ENCODE data around the gene TIMM50. TPM values are rescaled to one million over a fixed set of nuclear protein-coding genes. Genes with fewer than 3 reads are reported as not detected.
"Not testable (repeated sequence)": the region's sequence is repeated elsewhere in the genome, so short reads cannot be mapped to it uniquely, and the experiment has no call there.

TIMM50 gene
- total and polyA plus RNA-seq, 5 donors from 2014 or later, result 35.4 to 47.4 (median 40.8) TPM

DNA sequence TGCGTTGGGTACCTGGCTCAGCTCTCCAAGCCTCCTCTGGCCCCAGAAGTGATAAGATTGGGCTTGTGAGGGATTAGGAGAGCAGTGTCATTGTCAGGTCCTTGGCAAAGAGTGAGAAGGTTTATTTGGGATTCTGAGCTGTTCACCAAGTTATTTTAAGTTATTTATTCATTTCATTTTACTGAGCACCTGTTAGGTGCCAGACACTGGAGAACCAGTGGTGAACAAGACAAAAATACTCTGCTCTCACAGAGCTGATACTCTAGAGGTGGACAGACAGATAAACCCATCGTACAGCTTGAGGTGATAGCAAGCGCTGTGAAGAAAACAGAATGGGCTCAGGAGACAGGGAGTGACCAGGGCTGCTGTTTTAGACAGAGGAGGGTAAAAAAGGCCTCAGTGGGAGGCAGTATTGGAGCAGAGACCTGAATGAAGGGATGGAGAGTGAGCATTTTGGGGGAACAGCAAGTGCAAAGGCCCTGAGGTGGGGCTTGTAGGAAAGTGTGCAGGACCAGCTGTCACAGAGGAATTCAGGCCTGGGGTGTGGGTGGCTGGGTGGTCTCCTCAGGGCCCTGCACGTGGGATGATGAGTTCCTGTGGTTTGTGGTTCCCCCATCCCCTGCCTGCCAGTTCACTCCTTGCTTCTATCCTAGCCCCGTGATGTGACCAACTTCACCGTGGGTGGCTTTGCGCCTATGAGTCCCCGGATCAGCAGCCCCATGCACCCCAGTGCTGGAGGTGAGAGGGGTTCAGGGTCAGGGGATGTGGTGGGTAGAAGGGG is 8.7 kb upstream of the TIMM50 start:
- no peak for ATAC-seq (ENCODE audit: low read depth in 2 of 2)
- peaks cover 42% of the 10 kb centered on the region for H3K36me3 Mint-ChIP-seq
- H3K27me3 ChIP-seq (ENCODE audit: control insufficient read depth, insufficient read depth, low read length), result no peaks in the 10 kb centered on the region
- no peaks in the 10 kb centered on the region for H3K9me3 ChIP-seq (ENCODE audit: control insufficient read depth in 2 of 2, low read length in 2 of 2)
- no peaks in the 10 kb centered on the region for H3K4me1 ChIP-seq (ENCODE audit: control insufficient read depth, insufficient read depth, low read length, poor library complexity, severe bottlenecking)
- H3K9me3 Mint-ChIP-seq, result peaks cover 0 to 3% (median 0%) of the 10 kb centered on the region in 7 donors
- H3K4me3 ChIP-seq (ENCODE audit: low read depth, low read length), result no peak overlapping the region
- DNase-seq, result no peak
- no peaks in the 10 kb centered on the region for H3K27me3 Mint-ChIP-seq
- H3K4me3 Mint-ChIP-seq, result no peak overlapping the region
- H3K4me1 Mint-ChIP-seq, result peaks cover 0 to 4% (median 3%) of the 10 kb centered on the region in 4 donors
- H3K36me3 ChIP-seq (ENCODE audit: control insufficient read depth, insufficient read depth, low read length), result peaks cover 81% of the 10 kb centered on the region
- H3K27ac Mint-ChIP-seq, result peak overlapping the region in 1 of 3 donors; percentile 40
- H3K27ac ChIP-seq (ENCODE audit: insufficient read depth, low read length, poor library complexity, severe bottlenecking), result no peak overlapping the region

DNA sequence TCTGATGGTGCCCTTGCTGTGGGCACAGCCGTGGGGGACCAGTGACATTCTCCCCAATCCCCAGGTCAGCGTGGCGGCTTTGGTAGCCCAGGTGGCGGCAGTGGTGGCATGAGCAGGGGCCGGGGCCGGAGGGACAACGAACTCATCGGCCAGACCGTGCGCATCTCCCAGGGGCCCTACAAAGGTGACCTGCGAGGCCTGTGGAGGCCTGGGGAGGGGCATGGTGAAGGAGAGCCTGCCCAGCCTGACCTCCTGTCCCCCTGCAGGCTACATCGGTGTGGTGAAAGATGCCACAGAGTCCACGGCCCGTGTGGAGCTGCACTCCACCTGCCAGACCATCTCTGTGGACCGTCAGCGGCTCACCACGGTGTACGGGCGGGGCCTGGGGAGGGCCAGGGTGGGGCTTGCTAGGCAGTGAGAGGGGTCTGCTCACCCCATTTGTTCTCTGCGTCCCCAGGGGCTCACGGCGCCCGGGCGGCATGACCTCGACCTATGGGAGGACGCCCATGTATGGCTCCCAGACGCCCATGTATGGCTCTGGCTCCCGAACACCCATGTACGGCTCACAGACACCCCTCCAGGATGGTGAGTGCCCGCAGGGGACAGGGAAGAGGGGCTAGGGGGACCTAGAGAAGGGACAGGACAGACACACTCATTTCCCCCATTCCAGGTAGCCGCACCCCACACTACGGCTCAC is 7.7 kb upstream of the TIMM50 start:
- Histone ChIP-seq H3K9me3 (ENCODE audit: control insufficient read depth in 2 of 2, low read length in 2 of 2) (no peaks in the 10 kb centered on the region), H3K36me3 (ENCODE audit: control insufficient read depth, insufficient read depth, low read length) (peaks cover 72% of the 10 kb centered on the region), H3K27ac (ENCODE audit: insufficient read depth, low read length, poor library complexity, severe bottlenecking) (no peak overlapping the region), H3K27me3 (ENCODE audit: control insufficient read depth, insufficient read depth, low read length) (no peaks in the 10 kb centered on the region), H3K4me3 (ENCODE audit: low read depth, low read length) (no peak overlapping the region), H3K4me1 (ENCODE audit: control insufficient read depth, insufficient read depth, low read length, poor library complexity, severe bottlenecking) (no peaks in the 10 kb centered on the region)
- Mint-ChIP-seq H3K27me3 (no peaks in the 10 kb centered on the region), H3K27ac (no peak overlapping the region), H3K4me1 (peaks cover 0 to 4% (median 3%) of the 10 kb centered on the region in 4 donors), H3K4me3 (no peak overlapping the region), H3K36me3 (peaks cover 42% of the 10 kb centered on the region), H3K9me3 (peaks cover 0 to 3% (median 0%) of the 10 kb centered on the region in 7 donors)
- no peak for DNase-seq
- no peak for ATAC-seq (ENCODE audit: low read depth in 2 of 2)

- Histone ChIP-seq H3K9me3 (ENCODE audit: control insufficient read depth in 2 of 2, low read length in 2 of 2) (no peaks in the 10 kb centered on the region), H3K4me3 (ENCODE audit: low read depth, low read length) (no peak overlapping the region), H3K27ac (ENCODE audit: insufficient read depth, low read length, poor library complexity, severe bottlenecking) (no peak overlapping the region), H3K27me3 (ENCODE audit: control insufficient read depth, insufficient read depth, low read length) (no peaks in the 10 kb centered on the region), H3K36me3 (ENCODE audit: control insufficient read depth, insufficient read depth, low read length) (peaks cover 66% of the 10 kb centered on the region), H3K4me1 (ENCODE audit: control insufficient read depth, insufficient read depth, low read length, poor library complexity, severe bottlenecking) (no peaks in the 10 kb centered on the region)
- DNase-seq (no peak), ATAC-seq (ENCODE audit: low read depth in 2 of 2) (no peak)
- H3K9me3 Mint-ChIP-seq, result peaks cover 0 to 3% (median 0%) of the 10 kb centered on the region in 7 donors
- H3K27me3 Mint-ChIP-seq, result no peaks in the 10 kb centered on the region
- peaks cover 38% of the 10 kb centered on the region for H3K36me3 Mint-ChIP-seq
- H3K4me3 Mint-ChIP-seq, result peak overlapping the region in 1 of 4 donors; percentile 36
- peak overlapping the region in 1 of 3 donors; percentile 48 for H3K27ac Mint-ChIP-seq
- peaks cover 2 to 4% (median 3%) of the 10 kb centered on the region in 4 donors for H3K4me1 Mint-ChIP-seq
Observed at GRCh38 chr19:39473443-39473960, 7.1 kb upstream of the TIMM50 start.

DNA sequence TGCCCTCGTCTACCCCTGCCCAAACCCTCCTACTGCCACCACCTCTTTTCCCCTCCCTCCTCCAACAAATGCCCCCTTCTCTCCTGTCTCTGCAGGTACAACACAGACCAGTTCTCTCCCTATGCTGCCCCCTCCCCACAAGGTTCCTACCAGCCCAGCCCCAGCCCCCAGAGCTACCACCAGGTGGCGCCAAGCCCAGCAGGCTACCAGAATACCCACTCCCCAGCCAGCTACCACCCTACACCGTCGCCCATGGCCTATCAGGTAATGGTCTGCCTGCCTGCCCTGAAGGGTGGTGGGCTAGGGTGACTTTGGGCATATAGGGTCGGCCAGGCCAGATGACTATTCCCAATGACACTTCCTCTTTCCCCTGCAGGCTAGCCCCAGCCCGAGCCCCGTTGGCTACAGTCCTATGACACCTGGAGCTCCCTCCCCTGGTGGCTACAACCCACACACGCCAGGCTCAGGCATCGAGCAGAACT is 6.5 kb upstream of the TIMM50 start:
- H3K27ac Mint-ChIP-seq, result no peak overlapping the region
- H3K4me1 Mint-ChIP-seq, result peaks cover 2 to 4% (median 4%) of the 10 kb centered on the region in 4 donors
- peak overlapping the region in 1 of 4 donors; percentile 36 for H3K4me3 Mint-ChIP-seq
- DNase-seq (peak; percentile 57 to 69 (median 60)), ATAC-seq (ENCODE audit: low read depth in 2 of 2) (peak; percentile 69)
- peaks cover 60% of the 10 kb centered on the region for H3K36me3 ChIP-seq (ENCODE audit: control insufficient read depth, insufficient read depth, low read length)
- no peaks in the 10 kb centered on the region for H3K27me3 ChIP-seq (ENCODE audit: control insufficient read depth, insufficient read depth, low read length)
- H3K27me3 Mint-ChIP-seq, result no peaks in the 10 kb centered on the region
- H3K9me3 ChIP-seq (ENCODE audit: control insufficient read depth in 2 of 2, low read length in 2 of 2), result no peaks in the 10 kb centered on the region
- peaks cover 0 to 3% (median 0%) of the 10 kb centered on the region in 7 donors for H3K9me3 Mint-ChIP-seq
- H3K4me1 ChIP-seq (ENCODE audit: control insufficient read depth, insufficient read depth, low read length, poor library complexity, severe bottlenecking), result no peaks in the 10 kb centered on the region
- no peak overlapping the region for H3K4me3 ChIP-seq (ENCODE audit: low read depth, low read length)
- H3K27ac ChIP-seq (ENCODE audit: insufficient read depth, low read length, poor library complexity, severe bottlenecking), result no peak overlapping the region
- H3K36me3 Mint-ChIP-seq, result peaks cover 34% of the 10 kb centered on the region

DNA sequence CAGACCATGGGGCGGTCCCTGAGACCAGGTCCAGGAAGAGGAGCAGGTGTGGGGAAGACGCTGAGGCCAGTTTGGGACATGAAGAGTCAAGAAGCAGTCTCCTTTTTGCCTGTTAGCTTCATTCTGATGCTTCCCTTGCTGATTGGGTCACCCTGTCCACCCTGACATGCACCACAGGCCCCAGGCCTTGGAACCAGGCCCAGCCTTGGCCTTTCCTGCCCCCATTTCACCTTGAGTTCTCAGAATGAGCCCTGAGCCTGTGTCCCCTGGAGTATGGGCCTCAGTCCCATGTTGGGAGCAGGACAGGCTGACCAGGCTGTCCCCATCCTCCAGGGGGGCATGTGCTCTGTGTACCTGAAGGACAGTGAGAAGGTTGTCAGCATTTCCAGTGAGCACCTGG is 4.9 kb upstream of the TIMM50 start:
- Mint-ChIP-seq H3K27me3 (no peaks in the 10 kb centered on the region), H3K9me3 (peaks cover 0 to 3% (median 0%) of the 10 kb centered on the region in 7 donors), H3K27ac (no peak overlapping the region), H3K4me3 (peak overlapping the region in 1 of 4 donors; percentile 58), H3K36me3 (peaks cover 23% of the 10 kb centered on the region), H3K4me1 (peaks cover 4 to 15% (median 11%) of the 10 kb centered on the region in 4 donors)
- Histone ChIP-seq H3K9me3 (ENCODE audit: control insufficient read depth in 2 of 2, low read length in 2 of 2) (no peaks in the 10 kb centered on the region), H3K4me3 (ENCODE audit: low read depth, low read length) (no peak overlapping the region), H3K27me3 (ENCODE audit: control insufficient read depth, insufficient read depth, low read length) (no peaks in the 10 kb centered on the region), H3K36me3 (ENCODE audit: control insufficient read depth, insufficient read depth, low read length) (peaks cover 44% of the 10 kb centered on the region), H3K4me1 (ENCODE audit: control insufficient read depth, insufficient read depth, low read length, poor library complexity, severe bottlenecking) (peaks cover 7% of the 10 kb centered on the region), H3K27ac (ENCODE audit: insufficient read depth, low read length, poor library complexity, severe bottlenecking) (no peak overlapping the region)
- no peak for ATAC-seq (ENCODE audit: low read depth in 2 of 2)
- DNase-seq, result no peak

DNA sequence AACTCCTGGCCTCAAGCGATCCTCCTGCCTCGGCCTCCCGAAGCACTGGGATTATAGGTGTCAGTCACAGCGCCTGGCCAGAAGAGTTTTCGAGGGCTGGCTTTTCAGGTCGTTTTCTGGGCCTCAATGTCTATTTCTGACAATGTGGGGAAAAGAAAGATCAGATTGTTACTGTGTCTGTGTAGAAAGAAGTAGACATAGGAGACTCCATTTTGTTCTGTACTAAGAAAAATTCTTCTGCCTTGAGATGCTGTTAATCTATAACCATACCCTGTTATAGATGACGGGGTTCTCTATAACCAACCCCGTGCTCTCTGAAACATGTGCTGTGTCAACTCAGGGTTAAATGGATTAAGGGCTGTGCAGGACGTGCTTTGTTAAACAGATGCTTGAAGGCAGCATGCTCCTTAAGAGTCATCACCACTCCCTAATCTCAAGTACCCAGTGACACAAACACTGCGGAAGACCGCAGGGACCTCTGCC is 1.3 kb upstream of the TIMM50 start:
- H3K27me3 ChIP-seq (ENCODE audit: control insufficient read depth, insufficient read depth, low read length); DNase-seq; H3K9me3 Mint-ChIP-seq; ATAC-seq (ENCODE audit: low read depth in 2 of 2); H3K4me3 ChIP-seq (ENCODE audit: low read depth, low read length); H3K9me3 ChIP-seq (ENCODE audit: control insufficient read depth in 2 of 2, low read length in 2 of 2); H3K27ac ChIP-seq (ENCODE audit: insufficient read depth, low read length, poor library complexity, severe bottlenecking); H3K27me3 Mint-ChIP-seq: not testable (repeated sequence)
- peaks cover 19% of the 10 kb centered on the region for H3K4me1 ChIP-seq (ENCODE audit: control insufficient read depth, insufficient read depth, low read length, poor library complexity, severe bottlenecking)
- H3K36me3 ChIP-seq (ENCODE audit: control insufficient read depth, insufficient read depth, low read length), result peaks cover 11% of the 10 kb centered on the region
- Mint-ChIP-seq H3K4me1 (peaks cover 4 to 35% (median 26%) of the 10 kb centered on the region in 4 donors), H3K27ac (peak overlapping the region in 2 of 3 donors; percentile 96), H3K36me3 (peaks cover 11% of the 10 kb centered on the region), H3K4me3 (peak overlapping the region in 3 of 4 donors; percentile 55 to 91 (median 87))

GRCh38 chr19:39479916-39480315 is 722 bp upstream of the TIMM50 start:
- peaks cover 7% of the 10 kb centered on the region for H3K36me3 ChIP-seq (ENCODE audit: control insufficient read depth, insufficient read depth, low read length)
- ATAC-seq (ENCODE audit: low read depth in 2 of 2) (no peak), DNase-seq (no peak)
- Mint-ChIP-seq H3K27me3 (no peaks in the 10 kb centered on the region), H3K4me3 (peak overlapping the region; percentile 87 to 97 (median 92)), H3K9me3 (peaks cover 0 to 2% (median 0%) of the 10 kb centered on the region in 7 donors), H3K4me1 (peaks cover 4 to 35% (median 27%) of the 10 kb centered on the region in 4 donors), H3K27ac (peak overlapping the region in 2 of 3 donors; percentile 96), H3K36me3 (peaks cover 5% of the 10 kb centered on the region)
- no peaks in the 10 kb centered on the region for H3K9me3 ChIP-seq (ENCODE audit: control insufficient read depth in 2 of 2, low read length in 2 of 2)
- peaks cover 19% of the 10 kb centered on the region for H3K4me1 ChIP-seq (ENCODE audit: control insufficient read depth, insufficient read depth, low read length, poor library complexity, severe bottlenecking)
- peak overlapping the region; percentile 76 for H3K4me3 ChIP-seq (ENCODE audit: low read depth, low read length)
- peak overlapping the region; percentile 81 for H3K27ac ChIP-seq (ENCODE audit: insufficient read depth, low read length, poor library complexity, severe bottlenecking)
- H3K27me3 ChIP-seq (ENCODE audit: control insufficient read depth, insufficient read depth, low read length), result no peaks in the 10 kb centered on the region

Data from CD4-positive, CD25-positive, alpha-beta regulatory T cell (primary cell).